HG02938 (cell line): Measurements from ENCODE around the gene NKIRAS2.
"Not testable (repeated sequence)": the region's sequence is repeated elsewhere in the genome, so short reads cannot be mapped to it uniquely, and the experiment has no call there.

Source experiments
- ATAC-seq: cut with Tn5 transposase; IDR thresholded peaks from one replicate; pipeline ENCODE4 v1.9.1; 2021; ENCODE audit warnings: mild to moderate bottlenecking, moderate library complexity; ENCODE audit not compliant: unreplicated experiment

The NKIRAS2 gene

DNA sequence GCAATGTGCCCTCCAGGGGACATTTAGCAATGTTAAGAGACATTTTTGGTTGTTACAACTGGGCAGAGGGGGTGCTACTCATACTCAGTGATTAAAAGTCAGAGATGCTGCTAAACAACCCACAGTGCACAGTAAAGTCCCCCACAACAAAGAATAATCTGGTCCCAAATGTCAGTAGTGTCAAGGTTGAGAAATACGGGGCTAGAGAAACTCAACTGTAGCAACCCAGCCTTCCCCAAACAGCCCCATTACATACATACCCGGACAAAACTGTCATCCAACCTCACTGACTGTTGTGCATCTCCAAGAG lies 23.1 kb upstream of the NKIRAS2 start:
- no peak for ATAC-seq

DNA sequence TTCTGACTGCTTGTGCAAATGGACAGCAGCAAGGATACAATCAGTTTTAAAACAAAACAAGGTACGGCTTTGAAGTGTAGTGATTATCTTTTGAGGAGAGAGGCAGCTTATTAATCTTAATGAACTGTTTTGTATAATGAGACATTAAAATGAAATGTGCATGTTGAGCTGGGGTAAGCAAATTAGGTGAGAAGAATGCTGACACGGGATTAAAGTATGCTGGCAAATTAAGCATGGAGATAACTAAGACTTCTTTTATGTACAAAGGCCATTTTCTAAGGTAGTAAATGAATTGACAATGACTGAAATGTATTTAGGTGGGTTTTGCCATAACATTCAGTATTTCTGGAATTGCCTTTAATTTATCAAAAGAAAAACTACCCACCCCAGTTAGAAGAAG lies 21.4 kb upstream of the NKIRAS2 start:
- ATAC-seq, result no peak

DNA sequence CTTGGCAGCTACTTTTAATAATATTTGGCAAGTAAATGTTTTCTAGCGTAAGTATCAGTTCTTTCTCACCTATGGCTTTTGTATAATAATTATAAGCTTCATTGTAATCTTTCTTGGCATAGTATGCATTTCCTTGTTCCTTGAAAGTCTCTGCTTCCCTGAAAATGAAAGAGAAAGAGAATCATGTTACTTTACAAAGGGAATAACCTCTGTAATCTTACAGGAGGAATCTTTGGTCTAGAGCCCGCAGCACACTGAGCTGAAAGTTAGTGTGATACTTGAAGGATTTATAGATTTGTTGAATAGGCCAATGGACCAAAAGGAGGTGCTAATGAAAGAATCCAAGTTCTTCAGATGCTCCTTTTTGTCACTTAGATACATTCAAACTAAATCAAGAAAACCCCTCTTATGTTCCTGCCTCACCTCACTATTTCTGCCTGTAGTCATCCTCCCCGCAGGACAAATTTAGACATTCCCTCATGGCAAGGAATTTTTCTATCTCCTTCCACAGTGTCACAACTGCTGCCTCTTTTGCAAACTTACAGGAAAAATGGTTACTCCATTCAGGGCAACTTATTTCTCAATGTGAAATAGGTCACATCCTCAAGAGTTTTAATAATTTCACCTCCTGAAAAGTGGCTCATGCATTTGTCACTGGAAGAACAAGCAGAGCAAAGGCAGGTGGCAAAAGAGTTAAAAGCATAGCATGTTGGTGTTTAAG lies 19.3 kb upstream of the NKIRAS2 start:
- no peak for ATAC-seq

DNA sequence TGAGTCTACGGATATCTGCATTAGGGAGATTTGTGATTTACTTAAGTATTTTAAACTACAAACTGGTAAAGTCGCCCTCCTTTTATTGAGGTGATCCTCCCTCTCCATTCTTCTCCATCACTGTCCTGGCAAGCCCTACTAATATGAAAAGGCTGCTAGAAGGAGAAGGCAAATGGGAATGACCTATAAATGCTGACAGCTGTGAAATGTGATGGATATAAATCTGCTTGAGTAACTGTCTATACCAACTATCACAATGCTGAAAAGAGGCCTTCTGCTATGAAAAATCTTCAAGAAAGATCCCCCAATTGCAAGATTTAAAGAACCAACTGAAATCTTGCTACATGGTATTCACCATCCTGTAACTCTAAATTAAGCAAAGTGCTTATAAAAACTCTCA lies 18.2 kb upstream of the NKIRAS2 start:
- no peak for ATAC-seq

DNA sequence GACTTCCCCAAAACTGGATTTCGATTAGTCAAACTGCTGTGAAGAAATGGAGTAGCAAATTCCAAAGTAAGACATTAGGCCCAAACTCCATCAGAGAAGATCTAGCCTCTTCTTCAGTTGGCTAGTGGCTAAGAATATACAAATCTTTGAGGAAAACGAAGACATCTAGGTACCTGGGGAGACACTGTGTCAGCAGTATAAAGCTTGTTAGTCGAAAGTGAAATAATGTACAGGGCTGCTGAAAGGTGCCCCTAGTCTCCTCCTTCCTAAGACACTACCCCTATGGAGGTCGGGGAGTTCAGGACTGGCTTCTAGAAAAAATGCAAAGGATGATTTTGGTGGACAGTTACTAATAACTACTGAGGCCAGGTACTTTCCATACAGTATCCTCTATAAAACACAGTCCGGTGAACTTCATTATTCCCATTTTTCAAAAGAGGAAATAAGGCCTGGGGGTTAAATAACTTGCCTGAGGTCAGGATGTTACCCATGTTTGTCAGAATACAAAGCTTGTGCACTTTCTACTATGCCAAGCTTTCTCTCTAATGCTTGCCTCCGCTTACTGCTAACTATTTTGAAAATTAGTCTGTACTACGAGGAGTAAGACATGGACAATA lies 17.6 kb upstream of the NKIRAS2 start:
- no peak for ATAC-seq

DNA sequence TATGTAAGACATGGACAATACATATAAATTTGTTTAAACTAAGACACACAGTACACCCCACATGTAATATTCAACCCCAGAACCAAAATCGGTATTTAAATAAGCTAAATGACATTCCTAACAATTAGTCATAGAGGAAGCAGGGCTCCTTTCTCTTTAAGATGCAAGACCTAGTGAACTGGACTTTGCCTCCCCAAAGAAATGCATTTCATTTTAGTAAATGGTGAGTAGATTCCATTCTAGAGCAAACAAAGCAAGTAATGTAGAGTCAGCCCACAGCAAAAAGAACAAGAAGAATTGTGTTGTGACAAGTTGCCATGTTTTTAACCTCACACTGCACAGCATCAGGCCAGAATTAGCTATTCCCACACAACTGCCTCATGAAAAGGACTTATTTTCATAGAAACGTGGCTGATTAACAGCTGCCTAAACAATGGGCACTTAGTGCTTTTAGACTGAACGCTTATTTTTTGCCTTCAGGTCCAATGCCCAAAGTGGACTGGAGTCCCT lies 17.0 kb upstream of the NKIRAS2 start:
- ATAC-seq, result no peak

DNA sequence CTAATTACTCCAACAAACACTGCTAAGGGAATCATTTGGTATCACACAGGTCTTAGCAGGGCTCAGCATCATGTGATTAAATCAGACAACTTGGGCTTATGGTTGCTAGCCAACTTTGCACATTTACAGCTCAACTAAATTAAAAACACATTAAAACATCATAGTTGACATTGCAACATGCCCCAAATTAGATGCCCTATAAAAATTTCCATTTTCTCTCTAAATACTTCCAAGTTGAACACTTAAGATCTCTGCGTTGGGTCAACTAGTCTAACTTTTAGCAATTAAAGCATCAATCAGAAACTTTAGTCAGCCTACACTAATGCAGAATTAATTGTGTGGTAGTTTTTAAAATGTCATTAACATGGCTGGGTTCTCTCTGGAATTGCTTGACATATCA lies 14.7 kb upstream of the NKIRAS2 start:
- no peak for ATAC-seq

DNA sequence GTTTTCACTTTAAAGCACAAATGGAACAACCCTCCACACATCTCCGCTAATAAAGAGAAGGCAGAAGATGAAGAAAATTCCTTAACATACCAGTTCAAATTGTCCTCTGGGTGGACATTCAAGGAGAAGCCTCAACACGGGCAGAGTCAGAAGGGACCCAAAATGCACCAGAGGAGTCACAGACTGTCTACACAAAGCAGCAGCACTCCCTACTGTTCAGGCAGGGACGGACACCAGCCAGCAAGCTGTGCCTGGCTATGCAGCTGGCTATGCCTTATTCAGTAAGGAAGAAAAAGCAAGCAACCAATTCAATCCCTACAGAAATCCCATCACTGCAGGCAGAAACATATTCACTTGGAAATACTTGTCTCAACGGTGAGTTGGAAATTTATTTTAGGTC lies 10.7 kb upstream of the NKIRAS2 start:
- no peak for ATAC-seq

DNA sequence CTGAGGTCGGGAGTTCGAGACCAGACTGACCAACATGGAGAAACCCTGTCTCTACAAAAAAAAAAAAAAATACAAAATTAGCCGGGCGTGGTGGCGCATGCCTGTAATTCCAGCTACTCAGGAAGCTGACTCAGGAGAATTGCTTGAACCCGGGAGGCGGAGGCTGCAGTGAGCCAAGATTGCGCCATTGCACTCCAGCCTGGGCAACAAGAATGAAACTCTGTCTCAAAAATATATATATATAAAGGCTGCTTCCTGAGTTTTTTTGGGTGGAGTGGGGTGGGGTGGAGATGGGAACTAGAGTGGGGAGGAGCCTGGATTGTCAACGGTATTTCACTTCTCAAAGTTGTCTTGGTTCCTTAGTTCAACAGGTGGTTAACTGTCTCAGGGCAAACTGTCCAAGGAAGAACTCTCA lies 9.6 kb upstream of the NKIRAS2 start:
- not testable (repeated sequence) for ATAC-seq

DNA sequence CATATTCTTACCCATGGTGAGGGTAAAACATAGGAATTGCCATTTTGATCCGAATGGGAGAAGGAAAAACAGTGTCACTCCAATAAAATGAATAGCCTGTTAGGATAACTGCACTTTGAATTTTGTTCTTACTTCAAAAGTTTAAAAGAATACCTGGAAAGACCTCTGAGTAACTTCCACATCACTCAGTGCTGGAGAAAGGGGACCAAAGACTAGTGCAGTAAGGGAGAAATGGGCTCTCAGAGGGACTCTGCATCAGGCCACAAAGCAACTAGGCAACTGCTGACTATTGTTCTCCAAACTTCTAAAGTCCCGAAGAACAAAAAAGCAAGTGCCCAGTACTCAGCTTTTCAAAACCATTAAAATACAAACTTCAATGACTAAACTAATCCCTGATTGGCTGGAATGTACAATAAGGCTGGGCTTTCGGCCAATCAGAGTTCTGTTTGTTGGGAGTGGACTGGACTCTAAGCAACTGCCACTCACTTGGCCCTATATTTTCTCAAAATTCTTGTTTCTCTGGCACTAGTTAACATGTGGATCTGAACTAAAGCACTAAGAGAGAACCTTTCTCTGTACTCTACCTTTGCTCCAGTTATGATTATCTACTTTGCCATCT lies 8.9 kb upstream of the NKIRAS2 start:
- no peak for ATAC-seq

DNA sequence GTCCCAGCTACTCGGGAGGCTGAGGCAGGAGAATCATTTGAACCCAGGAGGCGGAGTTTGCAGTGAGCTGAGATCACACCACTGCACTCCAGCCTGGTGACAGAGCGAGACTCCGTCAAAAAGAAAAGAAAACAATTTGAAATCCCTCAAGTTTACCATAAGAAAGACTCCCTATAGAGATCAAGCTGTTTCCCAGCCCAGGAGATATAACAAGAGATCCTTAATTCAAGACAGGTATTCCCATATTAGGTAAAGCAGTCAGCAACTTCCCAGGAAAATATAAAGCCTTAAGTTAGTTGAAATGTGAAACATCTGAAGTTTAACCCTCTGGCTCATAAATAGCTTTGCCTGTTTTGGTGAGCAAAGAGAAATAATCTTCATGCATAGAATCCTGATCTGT lies 7.5 kb upstream of the NKIRAS2 start:
- ATAC-seq, result not testable (repeated sequence)

DNA sequence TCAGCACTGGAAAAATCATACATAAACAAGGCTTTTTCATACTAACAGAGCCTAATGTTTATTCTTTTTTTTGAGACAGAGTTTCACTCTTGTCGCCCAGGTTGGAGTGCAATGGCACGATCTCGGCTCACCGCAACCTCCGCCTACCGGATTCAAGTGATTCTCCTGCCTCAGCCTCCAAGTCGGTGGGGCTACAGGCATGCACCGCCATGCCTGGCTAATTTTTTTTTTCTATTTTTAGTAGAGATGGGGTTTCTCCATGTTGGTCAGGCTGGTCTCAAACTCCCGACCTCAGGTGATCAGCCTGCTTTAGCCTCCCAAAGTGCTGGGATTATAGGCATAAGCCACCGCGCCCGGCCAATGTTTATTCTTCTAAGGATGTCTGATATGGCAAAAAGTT lies 6.2 kb upstream of the NKIRAS2 start:
- ATAC-seq, result not testable (repeated sequence)

DNA sequence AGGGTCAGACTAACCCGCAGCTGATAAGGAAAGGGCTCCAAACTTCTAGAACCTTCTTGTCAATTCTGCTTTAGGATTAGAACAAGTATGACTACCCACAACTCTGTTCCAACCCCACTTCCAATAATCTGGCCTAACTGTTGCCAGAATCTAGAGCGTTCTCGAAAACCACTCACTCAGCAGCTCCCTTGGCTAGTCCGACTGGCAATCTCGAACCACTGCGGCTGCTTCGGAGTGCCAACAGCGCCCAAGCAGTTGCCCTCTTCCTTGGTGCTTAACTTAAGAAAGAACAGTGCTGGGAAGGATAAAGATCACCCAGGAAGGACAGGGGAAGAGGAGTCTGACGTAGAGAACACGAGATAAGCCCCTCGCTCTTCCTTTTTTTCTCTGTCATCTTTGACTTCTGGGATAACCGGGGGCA lies 3.5 kb upstream of the NKIRAS2 start:
- ATAC-seq, result no peak

DNA sequence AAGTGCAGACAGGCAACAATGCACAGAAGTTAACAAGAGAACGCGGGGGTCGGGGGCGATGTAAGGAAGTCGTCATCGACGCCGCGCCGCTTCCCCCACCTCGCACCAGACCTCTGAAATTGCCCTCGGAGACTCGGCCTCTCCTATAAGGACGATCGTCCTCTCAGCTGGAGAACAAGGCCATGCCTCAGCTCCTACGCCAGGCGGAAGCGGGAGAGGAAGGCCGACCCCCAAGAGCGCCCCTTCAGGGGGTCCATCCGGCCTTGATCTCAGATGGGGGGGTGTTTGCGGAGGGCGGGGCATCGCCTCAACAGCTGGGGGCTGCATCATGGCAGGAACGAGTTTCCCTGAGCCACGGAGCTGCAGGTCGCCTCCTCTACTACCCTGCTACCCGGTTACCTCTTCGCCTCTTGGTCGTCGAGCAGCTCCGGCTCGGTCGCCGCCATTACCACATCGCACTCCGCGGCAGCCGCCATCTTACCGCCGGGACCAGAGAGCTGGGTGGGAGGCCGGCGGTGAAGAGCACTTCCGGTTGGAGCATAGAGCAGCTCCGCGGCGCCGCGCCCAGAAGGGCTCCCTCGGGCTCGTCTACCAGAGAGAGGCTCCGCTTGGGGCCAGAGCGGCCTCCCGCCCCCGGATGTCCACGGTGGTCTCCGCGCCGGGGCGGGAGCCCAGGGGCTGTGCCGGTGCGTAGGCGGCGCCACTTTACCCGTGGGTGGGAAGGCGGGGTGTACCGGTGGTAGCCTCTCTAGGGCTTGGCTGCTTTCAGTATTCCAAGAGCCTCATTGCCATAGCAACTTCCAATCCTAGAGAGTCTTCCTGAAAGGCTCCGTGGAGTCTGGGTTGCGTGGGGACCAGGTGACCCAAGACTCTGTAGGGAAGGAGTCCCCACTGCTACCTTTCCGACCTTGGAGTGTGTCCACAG lies 2.7 kb upstream of the NKIRAS2 start, which contains the start of gene DNAJC7:
TSS of gene DNAJC7 (minus strand) at position 499 of the 925 bp plus-strand sequence. CDS start at position 476, 23 bp downstream.
- peak; percentile 67 for ATAC-seq

DNA sequence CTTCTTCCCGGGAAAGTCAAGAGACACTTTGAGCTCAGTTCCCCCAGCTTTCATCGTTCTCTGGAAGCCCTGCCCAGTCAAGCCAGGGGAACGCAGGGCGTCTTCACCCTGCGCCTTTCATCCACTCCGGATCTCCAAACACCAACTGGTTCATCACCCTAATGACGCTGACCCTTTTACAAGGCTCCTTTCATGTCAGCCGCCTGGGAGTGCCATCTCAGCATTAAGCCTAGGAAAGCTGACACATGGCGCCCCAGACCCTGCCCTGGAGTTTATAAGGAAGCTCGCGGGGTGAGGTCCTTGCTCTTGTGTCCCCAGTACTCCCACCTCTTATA lies 2.1 kb upstream of the NKIRAS2 start:
- ATAC-seq, result no peak

DNA sequence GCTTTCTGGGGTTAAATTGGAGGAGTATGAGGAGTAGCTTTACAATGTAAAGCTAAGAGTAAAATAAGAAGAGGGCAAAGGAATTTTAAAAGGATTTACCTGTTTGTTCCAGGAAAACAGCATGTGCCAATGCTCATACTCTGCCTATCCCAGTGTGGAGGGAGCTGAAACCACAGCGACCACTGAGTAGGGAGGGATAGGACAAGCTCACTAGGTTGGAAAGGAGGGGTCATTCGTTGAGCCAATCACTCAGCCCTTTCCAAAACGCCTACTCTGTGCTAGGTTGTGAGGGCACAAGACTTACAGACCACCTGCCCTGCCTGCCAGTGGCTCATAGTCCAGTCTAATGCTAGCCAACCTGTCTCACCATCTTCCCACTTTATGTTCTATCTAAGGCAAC lies 1.6 kb upstream of the NKIRAS2 start:
- no peak for ATAC-seq

DNA sequence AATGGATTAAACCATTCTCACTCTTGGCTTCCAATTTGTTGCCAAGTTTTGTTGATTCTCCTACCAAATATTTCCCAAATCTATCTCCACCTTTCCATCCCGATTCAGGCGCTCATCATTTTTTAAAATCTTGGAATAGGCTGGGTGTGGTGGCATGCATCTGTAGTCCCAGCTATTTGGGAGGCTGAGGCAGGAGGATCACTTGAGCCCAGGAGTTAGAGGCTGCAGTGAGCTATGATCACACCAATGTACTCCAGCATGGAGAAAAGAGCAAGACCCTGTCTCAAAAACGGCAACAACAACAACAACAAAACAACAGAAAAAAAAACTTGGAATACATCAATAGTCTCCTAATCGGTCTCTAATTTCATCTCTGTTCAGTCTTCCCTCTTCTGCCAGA lies 902 bp upstream of the NKIRAS2 start:
- ATAC-seq, result no peak

DNA sequence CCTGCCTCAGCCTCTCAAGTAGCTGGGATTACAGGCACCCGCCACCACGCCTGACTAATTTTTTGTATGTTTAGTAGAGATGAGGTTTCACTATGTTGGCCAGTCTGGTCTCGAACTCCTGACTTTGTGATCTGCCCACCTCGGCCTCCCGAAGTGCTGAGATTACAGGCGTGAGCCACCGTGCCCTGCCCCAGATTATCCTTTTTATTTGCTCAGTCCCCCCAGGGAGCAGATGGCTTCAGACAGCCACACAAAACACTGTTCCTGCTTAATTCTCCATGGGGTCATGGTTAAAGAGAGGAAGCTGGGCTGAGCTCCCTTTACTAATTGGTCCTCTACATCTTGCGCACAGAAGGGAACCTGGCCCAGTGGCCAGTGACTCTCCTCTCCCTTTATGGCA lies 955 bp downstream of the NKIRAS2 start:
- ATAC-seq, result not testable (repeated sequence)

DNA sequence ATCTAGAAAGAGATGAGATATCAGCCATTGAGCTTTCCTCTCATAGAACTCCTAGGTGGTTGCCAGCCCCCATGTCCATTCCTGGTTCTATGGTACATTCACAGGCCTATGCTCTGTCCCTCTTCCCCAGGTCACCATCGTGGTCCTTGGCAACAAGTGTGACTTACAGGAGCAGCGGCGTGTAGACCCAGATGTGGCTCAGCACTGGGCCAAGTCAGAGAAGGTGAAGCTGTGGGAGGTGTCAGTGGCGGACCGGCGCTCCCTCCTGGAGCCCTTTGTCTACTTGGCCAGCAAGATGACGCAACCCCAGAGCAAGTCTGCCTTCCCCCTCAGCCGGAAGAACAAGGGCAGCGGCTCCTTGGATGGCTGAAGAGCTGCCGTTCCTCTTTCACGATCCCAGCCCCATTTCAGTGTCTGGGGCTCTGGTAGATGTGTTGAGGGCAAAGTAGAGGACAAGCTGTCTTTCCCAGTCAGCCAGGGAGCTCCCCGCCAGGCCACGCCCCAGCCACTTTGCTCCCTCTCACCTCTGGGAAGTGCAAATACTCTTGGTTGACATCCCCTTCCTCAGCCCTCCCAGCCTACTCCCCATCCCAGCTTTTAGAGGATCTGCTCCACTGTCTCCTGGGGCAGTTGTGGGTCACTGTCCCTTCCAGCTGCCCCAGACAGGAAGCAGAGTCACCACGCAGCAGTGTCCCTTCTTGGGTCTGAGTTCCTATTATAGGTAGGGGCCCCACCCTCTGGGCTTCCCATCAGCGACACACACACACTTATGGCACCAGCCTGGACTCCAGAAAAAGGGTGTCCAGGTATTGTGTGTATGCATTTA lies 3.8 kb downstream of the NKIRAS2 start:
- ATAC-seq, result no peak

DNA sequence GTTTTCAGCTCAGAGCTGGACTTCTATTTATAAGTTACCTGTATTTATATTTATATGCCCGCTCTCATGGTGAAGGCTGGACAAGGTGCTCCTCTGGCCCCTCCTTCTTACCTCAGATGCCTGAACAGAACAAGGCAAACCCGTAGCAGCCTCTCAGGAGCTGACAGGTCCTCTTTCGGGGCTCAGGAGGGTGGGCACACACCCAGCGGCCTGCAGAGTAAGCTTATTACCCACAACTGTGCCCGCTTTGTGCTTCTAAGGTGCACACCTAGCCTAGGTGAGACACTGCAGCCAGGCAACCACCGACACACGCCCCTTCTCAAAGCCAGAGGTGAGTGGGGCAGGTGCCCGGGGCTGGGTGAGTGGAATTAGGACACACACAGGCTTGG lies 5.3 kb downstream of the NKIRAS2 start:
- ATAC-seq, result no peak
